Upper lobe of left lung (tissue), 6 donors: ENCODE data around the gene MEP1A. TPM values are rescaled to one million over a fixed set of nuclear protein-coding genes. Genes with fewer than 3 reads are reported as not detected.
"Not testable (repeated sequence)": the region's sequence is repeated elsewhere in the genome, so short reads cannot be mapped to it uniquely, and the experiment has no call there.

ENCODE experiments used
- ATAC-seq, 2 donors: fragments of 200-7000 bp; cut with Tn5 transposase; one replicate each; pipeline ENCODE4 v1.9.1; 2022; ENCODE audit warnings: mild to moderate bottlenecking in 2 of 2, moderate library complexity in 2 of 2; ENCODE audit not compliant: low FRiP score in 2 of 2
- DNase-seq, 2 donors: peaks; one replicate each; pipeline ENCODE4 v3.0.0-alpha.2; 2019 to 2020
- H3K27ac ChIP-seq, 4 donors: fragments of 200-600 bp; sonication (generic); one replicate each; pipeline ENCODE4 v1.5.1; 2016 to 2019
- H3K27me3 ChIP-seq, 4 donors: fragments of 200-600 bp; sonication (generic); one replicate each; pipeline ENCODE4 v1.5.1; 2017 to 2019
- H3K36me3 ChIP-seq, 4 donors: fragments of 200-600 bp; sonication (generic); one replicate each; pipeline ENCODE4 v1.5.1; 2016 to 2019
- H3K4me1 ChIP-seq, 4 donors: fragments of 200-600 bp; sonication (generic); one replicate each; pipeline ENCODE4 v1.5.1; 2018 to 2019
- H3K4me3 ChIP-seq, 4 donors: fragments of 200-600 bp; sonication (generic); one replicate each; pipeline ENCODE4 v1.5.1; 2017 to 2019; ENCODE audit warnings: mild to moderate bottlenecking in 2 of 4, moderate library complexity in 1 of 4
- H3K9me3 ChIP-seq, 4 donors: fragments of 200-600 bp; sonication (generic); one replicate each; pipeline ENCODE4 v1.5.1; 2018 to 2019
- CTCF ChIP-seq, 6 experiments: fragments of 450-650 bp in 4 of 6; fragments of 200-600 bp in 2 of 6; sonication (generic) in 2 of 6; IDR thresholded peaks; one replicate each; pipeline ENCODE4 v1.5.1; 2016 to 2019; ENCODE audit warnings: antibody characterized with exemption in 6 of 6
- EP300 ChIP-seq, 4 donors: sonication (generic); formaldehyde crosslinking; IDR thresholded peaks; one replicate each; pipeline ENCODE4 v1.5.1; 2017; ENCODE audit warnings: antibody characterized with exemption in 4 of 4, control low read depth in 2 of 4
- POLR2A ChIP-seq, 4 donors: fragments of 450-650 bp; IDR thresholded peaks; one replicate each; pipeline ENCODE4 v1.5.1; 2016 to 2017; ENCODE audit warnings: antibody characterized with exemption in 4 of 4, mild to moderate bottlenecking in 2 of 4
- POLR2AphosphoS5 ChIP-seq, 2 donors: sonication (generic); formaldehyde crosslinking; IDR thresholded peaks; one replicate each; pipeline ENCODE4 v1.5.1; 2017; ENCODE audit warnings: antibody characterized with exemption in 2 of 2
- WGBS, 2 donors: methylation state at CpG; one replicate each; pipeline ENCODE4 v1.1.5; 2017 to 2018; 5-methylcytosine and 5-hydroxymethylcytosine counted together
- total RNA-seq, 6 donors: library from RNA; depleted of rRNA in 4 of 6; stranded (reverse); fragments of >200 nt in 4 of 6; gene quantifications; one replicate each; pipeline versions ENCODE4 v1.1.0 to v1.2.1, GENCODE V29; 2016 to 2021
- donor health status: DM: no; HTN: no; CAD: no; lungs with moderate emphysema.
- donor health status: DM: no; HTN: yes; CAD: no; lungs with severe emphysema.

The MEP1A gene
- total RNA-seq, 6 donors from 2014 or later: 1.0 to 1.1 TPM; not detected in 4

GRCh38 chr6:46855966-46856365, 62.8 kb downstream of the MEP1A start:
- not testable (repeated sequence) for H3K4me3 ChIP-seq, H3K27me3 ChIP-seq, H3K4me1 ChIP-seq, DNase-seq, H3K27ac ChIP-seq, H3K9me3 ChIP-seq
- TF ChIP-seq CTCF (IDR thresholded peaks at IDR 0.05): peak in 5 of 6 experiments; percentile 31 to 64 (median 41)
- H3K36me3 ChIP-seq: peaks cover 9 to 44% (median 12%) of the 10 kb centered on the region in 4 donors
- WGBS, 2 donors: 18 to 45% methylated on average over 1 of the region's 1 CpG
- peak in 1 of 2 donors; percentile 52 for ATAC-seq

- WGBS, 2 donors: 72 to 74% methylated on average over 2 of the region's 2 CpGs
- Histone ChIP-seq H3K4me1 (no peaks in the 10 kb centered on the region), H3K36me3 (peaks cover 25 to 87% (median 55%) of the 10 kb centered on the region in 4 donors)
These were observed 69.2 kb downstream of the MEP1A start for GRCh38 chr6:46862381-46862780.

GRCh38 chr6:46863791-46864190, 70.6 kb downstream of the MEP1A start:
- WGBS, 2 donors: 60 to 63% methylated on average over 3 of the region's 3 CpGs
- H3K36me3 ChIP-seq: peaks cover 28 to 90% (median 53%) of the 10 kb centered on the region in 4 donors
- ATAC-seq (no peak), DNase-seq (no peak)
- no peak for TF ChIP-seq POLR2AphosphoS5 (IDR thresholded peaks at IDR 0.05)
- TF ChIP-seq POLR2A (IDR thresholded peaks at IDR 0.05): no peak
- TF ChIP-seq CTCF (IDR thresholded peaks at IDR 0.05): no peak
- TF ChIP-seq EP300 (IDR thresholded peaks at IDR 0.05): no peak
- H3K27me3 ChIP-seq: no peaks in the 10 kb centered on the region
- no peak overlapping the region for H3K27ac ChIP-seq
- H3K4me3 ChIP-seq: no peak overlapping the region
- no peaks in the 10 kb centered on the region for H3K9me3 ChIP-seq
- H3K4me1 ChIP-seq: no peaks in the 10 kb centered on the region

More at GRCh38 chr6:46862381-46862780, 69.2 kb downstream of the MEP1A start:
- no peak for DNase-seq
- Histone ChIP-seq H3K4me3 (no peak overlapping the region), H3K9me3 (no peaks in the 10 kb centered on the region), H3K27ac (no peak overlapping the region), H3K27me3 (no peaks in the 10 kb centered on the region)
- no peak for ATAC-seq
- TF ChIP-seq EP300 (IDR thresholded peaks at IDR 0.05) (no peak), POLR2AphosphoS5 (IDR thresholded peaks at IDR 0.05) (no peak), CTCF (IDR thresholded peaks at IDR 0.05) (no peak)

- Histone ChIP-seq H3K36me3 (peaks cover 25 to 98% (median 56%) of the 10 kb centered on the region in 4 donors), H3K27me3 (no peaks in the 10 kb centered on the region), H3K9me3 (no peaks in the 10 kb centered on the region), H3K4me1 (no peaks in the 10 kb centered on the region), H3K27ac (no peak overlapping the region), H3K4me3 (no peak overlapping the region)
- DNase-seq (no peak), ATAC-seq (no peak)
- WGBS, 2 donors: 90 to 94% methylated on average over 2 of the region's 2 CpGs
- TF ChIP-seq POLR2AphosphoS5 (IDR thresholded peaks at IDR 0.05) (no peak), CTCF (IDR thresholded peaks at IDR 0.05) (no peak), EP300 (IDR thresholded peaks at IDR 0.05) (no peak), POLR2A (IDR thresholded peaks at IDR 0.05) (no peak)
These were observed 72.0 kb downstream of the MEP1A start for GRCh38 chr6:46865221-46865620.

GRCh38 chr6:46867411-46867810, 74.2 kb downstream of the MEP1A start:
- H3K36me3 ChIP-seq: peaks cover 19 to 98% (median 48%) of the 10 kb centered on the region in 4 donors

More at GRCh38 chr6:46867411-46867810, 74.2 kb downstream of the MEP1A start:
- Histone ChIP-seq H3K4me3 (no peak overlapping the region), H3K9me3 (no peaks in the 10 kb centered on the region), H3K27ac (peak overlapping the region in 1 of 4 donors; percentile 6), H3K27me3 (no peaks in the 10 kb centered on the region), H3K4me1 (no peaks in the 10 kb centered on the region)
- ATAC-seq: no peak
- DNase-seq: no peak
- no peak for TF ChIP-seq POLR2A (IDR thresholded peaks at IDR 0.05)
- TF ChIP-seq EP300 (IDR thresholded peaks at IDR 0.05): no peak
- no peak for TF ChIP-seq POLR2AphosphoS5 (IDR thresholded peaks at IDR 0.05)
- no peak for TF ChIP-seq CTCF (IDR thresholded peaks at IDR 0.05)
- WGBS, 2 donors: 75 to 79% methylated on average over 5 of the region's 5 CpGs
